Nephron progenitor cell (in vitro differentiated cells): Measurements from ENCODE around the gene IPO5.

ENCODE experiments used
- DNase-seq: peaks from one replicate; pipeline ENCODE4 v3.0.0; 2021
- H3K27ac Mint-ChIP-seq: 2 replicates; pipeline ENCODE4 v1.8.0; 2021; ENCODE audit warnings: mild to moderate bottlenecking, moderate library complexity, mixed read lengths
- H3K27me3 Mint-ChIP-seq: 2 replicates; pipeline ENCODE4 v1.8.0; 2021; ENCODE audit warnings: mild to moderate bottlenecking, low read depth, mixed read lengths; ENCODE audit not compliant: poor library complexity
- H3K36me3 Mint-ChIP-seq: 2 replicates; pipeline ENCODE4 v1.8.0; 2021; ENCODE audit warnings: low read depth, mixed read lengths
- H3K4me1 Mint-ChIP-seq: 2 replicates; pipeline ENCODE4 v1.8.0; 2021; ENCODE audit warnings: mixed read lengths
- H3K4me3 Mint-ChIP-seq: 2 replicates; pipeline ENCODE4 v1.8.0; 2021; ENCODE audit warnings: mild to moderate bottlenecking, moderate library complexity, mixed read lengths
- H3K9me3 Mint-ChIP-seq: 2 replicates; pipeline ENCODE4 v1.8.0; 2021; ENCODE audit warnings: mild to moderate bottlenecking, moderate library complexity, mixed read lengths
- CTCF ChIP-seq: fragments of 200-600 bp; sonication (generic); IDR thresholded peaks from 2 replicates; pipeline ENCODE4 v1.5.0; 2021; ENCODE audit warnings: antibody characterized with exemption

Gene IPO5

GRCh38 chr13:98071316-98071715, 117.8 kb downstream of the IPO5 start:
- TF ChIP-seq CTCF, result no peak
- DNase-seq, result no peak
- peaks cover 2% of the 10 kb centered on the region for H3K27me3 Mint-ChIP-seq
- H3K9me3 Mint-ChIP-seq, result peaks cover 7% of the 10 kb centered on the region
- no peak overlapping the region for H3K4me3 Mint-ChIP-seq
- H3K36me3 Mint-ChIP-seq, result no peaks in the 10 kb centered on the region
- no peak overlapping the region for H3K27ac Mint-ChIP-seq
- H3K4me1 Mint-ChIP-seq, result no peaks in the 10 kb centered on the region

- H3K27me3 Mint-ChIP-seq, result peaks cover 2% of the 10 kb centered on the region
- H3K4me1 Mint-ChIP-seq, result no peaks in the 10 kb centered on the region
- no peak overlapping the region for H3K27ac Mint-ChIP-seq
- no peak overlapping the region for H3K4me3 Mint-ChIP-seq
- DNase-seq, result no peak
- H3K36me3 Mint-ChIP-seq, result no peaks in the 10 kb centered on the region
- H3K9me3 Mint-ChIP-seq, result peaks cover 12% of the 10 kb centered on the region
- no peak for TF ChIP-seq CTCF
These were observed 119.0 kb downstream of the IPO5 start for GRCh38 chr13:98072476-98072875.
